Caki2 (cell line): ENCODE results near the gene TMSB4X. TPM values are rescaled to one million over a fixed set of nuclear protein-coding genes. Genes with fewer than 3 reads are reported as not detected.
"Not testable (repeated sequence)": the region's sequence is repeated elsewhere in the genome, so short reads cannot be mapped to it uniquely, and the experiment has no call there.

ENCODE experiments used
- DNase-seq: peaks from one replicate; pipeline ENCODE4 v3.0.0-alpha.2; 2015; ENCODE audit warnings: low read depth
- in situ Hi-C: cut with HindIII; loops from 2 replicates; pipeline ENCODE4 v1.10.0; 2016; ENCODE audit warnings: low sequenced_read_pairs, low pct_unique_long_range_greater_than_20kb, mixed read lengths
- total RNA-seq: library from RNA; depleted of rRNA; stranded (reverse); fragments of >200 nt; shearing (Covaris generic); gene quantifications from 2 replicates; pipeline ENCODE4 v1.2.3, GENCODE V29; 2014; ENCODE audit warnings: low replicate concordance; rRNA removed

Gene TMSB4X
- total RNA-seq, 1 experiment from 2014 or later = 998 TPM

- no peak for DNase-seq
- in situ Hi-C loops = no loop called here
Measured at GRCh38 chrX:13008851-13009250, 33.9 kb downstream of the TMSB4X start.

GRCh38 chrX:13009273-13009672, 34.4 kb downstream of the TMSB4X start:
- in situ Hi-C loops = no loop called here
- DNase-seq = no peak

DNA sequence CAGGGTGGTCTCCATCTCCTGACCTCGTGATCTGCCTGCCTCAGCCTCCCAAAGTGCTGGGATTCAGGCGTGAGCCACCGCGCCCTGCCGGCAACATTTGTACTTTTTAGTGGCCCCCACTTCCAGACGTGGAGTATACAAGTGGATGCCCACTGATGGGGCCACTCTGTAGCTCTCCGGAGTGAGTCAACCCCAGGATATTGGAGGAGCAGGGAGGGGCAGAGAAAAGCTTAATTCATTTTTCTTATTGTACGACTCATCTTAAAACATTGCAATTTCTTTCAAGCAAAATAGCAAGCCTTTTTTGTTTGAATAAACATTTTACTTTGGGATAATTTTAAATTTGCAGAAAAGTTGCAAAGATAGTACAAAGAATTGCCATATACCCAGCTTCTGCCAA, 34.9 kb downstream of the TMSB4X start:
- in situ Hi-C loops = no loop called here
- no peak for DNase-seq

- DNase-seq = no peak
- in situ Hi-C loops = no loop called here
Measured at GRCh38 chrX:13010546-13010945, 35.6 kb downstream of the TMSB4X start.

DNA sequence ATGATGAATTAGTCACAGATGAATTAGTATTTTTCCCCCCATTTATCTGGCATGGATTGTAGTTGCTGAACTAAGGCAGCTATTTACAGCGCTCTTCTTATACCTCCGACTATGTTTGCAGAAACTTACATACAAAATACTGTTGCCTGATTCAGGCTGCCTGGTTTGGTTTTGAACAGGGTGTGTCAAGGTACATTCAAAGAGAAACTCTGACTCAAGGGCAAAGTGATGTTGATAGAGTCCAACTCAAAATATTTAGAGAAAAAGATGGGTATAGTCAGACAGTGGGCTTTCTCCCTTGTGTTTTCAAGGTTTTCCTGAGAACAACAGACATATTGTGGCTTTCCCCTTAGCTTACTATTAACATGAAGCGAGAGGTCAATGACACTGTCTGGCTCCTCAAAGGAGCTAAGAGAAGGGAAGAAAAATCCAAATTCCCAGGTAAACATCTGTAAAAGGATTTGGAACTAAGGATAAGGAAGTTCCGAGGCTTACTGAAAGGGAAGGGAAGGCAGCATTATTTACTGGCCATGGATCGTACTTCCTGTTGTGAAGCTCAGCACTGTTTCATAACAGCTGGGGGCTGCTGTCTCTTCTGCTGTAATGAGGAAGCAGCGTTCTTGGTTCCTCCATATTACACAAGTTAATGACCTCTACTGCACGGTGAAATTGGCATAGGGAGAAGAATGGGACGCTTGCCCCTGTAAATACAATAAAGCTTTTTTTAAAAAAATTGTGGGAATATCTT, 38.6 kb downstream of the TMSB4X start:
- DNase-seq = no peak
- in situ Hi-C loops = no loop called here

GRCh38 chrX:13014111-13015096, 39.5 kb downstream of the TMSB4X start:
- no peak for DNase-seq
- in situ Hi-C loops = no loop called here

GRCh38 chrX:13015536-13016236, 40.8 kb downstream of the TMSB4X start:
- DNase-seq = peak; percentile 5
- in situ Hi-C loops = no loop called here

- DNase-seq, in situ Hi-C loops: not testable (repeated sequence)
Measured at GRCh38 chrX:13016731-13017130, 41.8 kb downstream of the TMSB4X start.

- in situ Hi-C loops = no loop called here
- DNase-seq = no peak
Measured at GRCh38 chrX:13022926-13023325, 48.0 kb downstream of the TMSB4X start.

DNA sequence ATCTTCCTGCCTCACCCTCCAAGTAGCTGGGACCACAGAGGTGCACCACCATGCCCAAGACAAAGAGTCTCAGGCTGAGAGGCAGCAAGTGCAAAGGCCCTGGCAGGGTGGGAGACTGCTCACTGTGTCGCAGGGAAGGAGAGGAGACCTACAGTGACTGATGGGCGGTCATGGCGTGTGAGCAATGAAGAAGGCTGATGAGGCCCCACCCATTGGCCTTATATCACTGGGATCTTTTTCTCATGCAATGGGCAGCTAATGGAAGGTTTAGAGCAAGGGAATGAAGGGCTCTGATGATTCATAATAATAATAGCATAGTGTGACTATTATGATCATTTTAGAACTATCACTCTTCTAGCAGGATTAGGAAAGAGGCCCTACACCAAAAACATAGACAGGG, 48.7 kb downstream of the TMSB4X start:
- DNase-seq = no peak
- in situ Hi-C loops = no loop called here

- DNase-seq = no peak
- in situ Hi-C loops = no loop called here
Measured at GRCh38 chrX:13023979-13024378, 49.1 kb downstream of the TMSB4X start.

DNA sequence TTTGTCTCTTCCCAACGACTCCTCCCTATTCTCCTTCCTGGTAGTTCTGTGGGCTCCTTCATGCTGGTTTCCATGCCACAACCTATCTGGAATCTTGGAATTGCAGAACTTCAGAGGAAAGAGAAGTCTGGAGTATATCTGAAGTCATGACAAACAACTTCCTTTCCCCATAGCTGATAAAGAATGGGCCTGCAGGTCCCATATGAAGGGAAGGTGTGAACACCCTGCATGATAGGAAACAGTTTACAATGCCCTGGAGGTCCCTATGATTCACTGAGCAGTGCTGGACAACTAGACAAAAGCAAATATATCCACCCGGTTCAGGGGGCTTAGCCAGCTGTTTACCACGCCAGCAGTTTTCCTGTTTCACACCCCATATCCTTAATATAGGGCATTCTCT, 50.1 kb downstream of the TMSB4X start:
- in situ Hi-C loops = no loop called here
- DNase-seq = no peak

Other genes with a start within 250 kb of the TMSB4X start
- 47.3 and 78.2 TPM in 2 replicates for gene PRPS2, start 183.7 kb upstream of the TMSB4X start, total RNA-seq
- not detected in 2 replicates for gene TLR7, start 108.0 kb upstream of the TMSB4X start, total RNA-seq
- not detected in 2 replicates for gene TLR8, start 68.5 kb upstream of the TMSB4X start, total RNA-seq
- gene FAM9C, start 69.5 kb downstream of the TMSB4X start, total RNA-seq = not detected in 2 replicates